Right hindlimb (tissue), 1 donor: ENCODE data around the gene RAB36.
A peak's percentile ranks its signal among the peaks of the same experiment; 100 is the strongest.
"Not testable (repeated sequence)": the region's sequence is repeated elsewhere in the genome, so short reads cannot be mapped to it uniquely, and the experiment has no call there.

Experiments
- DNase-seq: peaks from one replicate; pipeline ENCODE4 v3.0.0-alpha.2; 2018

Gene RAB36

DNA sequence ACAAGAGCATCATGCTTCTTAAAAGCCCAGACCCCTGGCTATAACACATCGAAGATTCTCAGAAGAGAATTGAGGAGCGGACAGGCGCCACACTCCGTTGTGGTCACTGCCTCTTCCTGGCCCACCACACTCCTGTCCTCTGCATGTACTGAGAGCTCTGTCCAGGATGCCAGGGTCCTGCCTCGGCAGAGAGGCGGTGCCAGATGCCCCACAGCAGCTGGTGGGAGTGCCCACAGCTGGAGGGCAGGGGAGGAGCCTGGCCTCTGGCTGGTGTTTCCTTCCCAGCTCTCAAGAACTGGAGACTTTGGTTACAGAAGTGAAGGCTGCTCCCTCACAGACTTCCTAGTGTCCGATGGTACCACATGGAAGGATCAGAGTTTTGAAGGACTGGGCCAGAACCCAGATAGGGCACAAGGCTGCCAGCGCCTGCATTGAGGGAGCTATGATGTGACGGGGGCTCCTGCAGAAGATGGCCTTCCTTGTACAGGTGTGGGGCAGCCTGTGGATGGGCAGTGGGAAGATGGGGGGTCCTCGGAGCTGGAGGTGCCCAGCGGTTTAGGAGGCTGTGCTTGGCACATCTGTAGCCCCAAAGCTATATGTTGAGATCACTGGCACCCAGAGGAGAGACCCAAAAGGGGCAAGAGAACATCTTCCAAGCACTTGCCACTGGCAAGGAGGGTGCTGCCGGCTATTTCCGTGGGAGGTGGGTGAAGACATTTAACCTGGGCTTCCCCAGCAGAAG, 22.9 kb upstream of the RAB36 start:
- no peak for DNase-seq

DNA sequence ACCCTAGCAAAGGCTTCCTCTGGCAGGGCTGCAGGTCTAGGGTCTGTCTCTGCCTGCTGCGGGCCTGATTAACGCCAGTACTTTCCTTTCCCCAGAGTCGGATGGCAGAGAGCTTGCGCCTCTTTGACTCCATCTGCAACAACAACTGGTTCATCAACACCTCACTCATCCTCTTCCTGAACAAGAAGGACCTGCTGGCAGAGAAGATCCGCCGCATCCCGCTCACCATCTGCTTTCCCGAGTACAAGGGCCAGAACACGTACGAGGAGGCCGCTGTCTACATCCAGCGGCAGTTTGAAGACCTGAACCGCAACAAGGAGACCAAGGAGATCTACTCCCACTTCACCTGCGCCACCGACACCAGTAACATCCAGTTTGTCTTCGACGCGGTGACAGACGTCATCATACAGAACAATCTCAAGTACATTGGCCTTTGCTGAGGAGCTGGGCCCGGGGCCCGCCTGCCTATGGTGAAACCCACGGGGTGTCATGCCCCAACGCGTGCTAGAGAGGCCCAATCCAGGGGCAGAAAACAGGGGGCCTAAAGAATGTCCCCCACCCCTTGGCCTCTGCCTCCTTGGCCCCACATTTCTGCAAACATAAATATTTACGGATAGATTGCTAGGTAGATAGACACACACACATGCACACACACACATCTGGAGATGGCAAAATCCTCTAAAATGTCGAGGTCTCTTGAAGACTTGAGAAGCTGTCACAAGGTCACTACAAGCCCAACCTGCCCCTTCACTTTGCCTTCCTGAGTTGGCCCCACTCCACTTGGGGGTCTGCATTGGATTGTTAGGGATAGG, 22.1 kb upstream of the RAB36 start:
- no peak for DNase-seq

DNA sequence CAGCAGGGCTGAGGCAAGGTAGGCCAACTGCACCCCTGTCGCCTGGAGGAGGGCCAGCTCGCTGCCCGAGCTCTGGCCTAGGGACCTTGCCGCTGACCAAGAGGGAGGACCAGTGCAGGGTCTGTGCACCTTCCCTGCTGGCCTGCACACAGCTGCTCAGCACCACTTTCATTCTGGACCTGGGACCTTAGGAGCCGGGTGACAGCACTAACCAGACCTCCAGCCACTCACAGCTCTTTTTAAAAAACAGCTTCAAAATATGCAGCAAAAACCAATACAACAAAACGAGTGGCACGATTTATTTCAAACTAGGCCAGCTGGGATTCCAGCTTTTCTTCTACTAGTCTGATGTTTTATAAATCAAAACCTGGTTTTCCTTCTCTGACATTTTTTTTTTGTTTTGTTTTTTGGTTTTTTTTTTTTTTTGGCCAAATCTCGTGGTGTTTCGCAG, 21.4 kb upstream of the RAB36 start:
- DNase-seq = no peak

DNA sequence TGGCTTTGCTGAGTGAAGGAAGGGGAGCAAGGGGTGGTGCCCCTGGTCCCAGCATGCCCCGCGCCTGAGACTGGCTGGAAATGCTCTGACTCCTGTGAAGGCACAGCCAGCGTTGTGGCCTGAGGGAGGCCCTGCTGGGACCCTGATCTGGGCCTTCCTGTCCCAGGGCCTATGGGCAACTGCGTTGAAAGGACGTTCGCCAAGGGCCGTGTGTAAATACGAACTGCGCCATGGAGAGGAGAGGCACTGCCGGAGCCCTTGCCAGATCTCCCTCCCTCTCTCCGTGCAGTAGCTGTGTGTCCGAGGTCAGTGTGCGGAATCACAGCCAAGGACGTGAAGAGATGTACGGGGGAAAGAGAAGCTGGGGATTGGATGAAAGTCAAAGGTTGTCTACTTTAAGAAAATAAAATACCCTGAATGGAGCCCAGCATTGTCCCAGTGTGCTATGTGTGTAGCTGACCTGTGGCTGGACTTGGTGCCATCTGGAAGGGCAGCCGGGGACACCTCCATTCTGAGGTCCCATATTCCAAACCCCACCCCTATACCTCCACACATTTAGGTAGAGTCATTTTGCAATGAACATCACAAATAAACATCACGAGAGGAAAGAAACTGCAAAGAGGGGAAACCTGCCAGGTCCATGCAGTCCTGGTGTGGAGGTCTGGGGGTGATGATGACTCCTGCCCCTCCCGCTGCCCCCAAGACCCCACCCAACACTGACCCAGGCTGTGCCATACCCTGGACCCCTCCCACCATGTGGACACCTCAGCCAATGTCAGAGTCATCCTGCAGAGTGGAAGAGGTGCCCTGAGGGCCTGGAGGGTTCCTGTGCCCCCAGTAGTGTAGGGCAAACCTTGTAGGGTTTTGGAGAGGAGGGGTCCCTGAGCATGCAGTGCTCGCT, 20.4 kb upstream of the RAB36 start:
- DNase-seq = no peak

DNA sequence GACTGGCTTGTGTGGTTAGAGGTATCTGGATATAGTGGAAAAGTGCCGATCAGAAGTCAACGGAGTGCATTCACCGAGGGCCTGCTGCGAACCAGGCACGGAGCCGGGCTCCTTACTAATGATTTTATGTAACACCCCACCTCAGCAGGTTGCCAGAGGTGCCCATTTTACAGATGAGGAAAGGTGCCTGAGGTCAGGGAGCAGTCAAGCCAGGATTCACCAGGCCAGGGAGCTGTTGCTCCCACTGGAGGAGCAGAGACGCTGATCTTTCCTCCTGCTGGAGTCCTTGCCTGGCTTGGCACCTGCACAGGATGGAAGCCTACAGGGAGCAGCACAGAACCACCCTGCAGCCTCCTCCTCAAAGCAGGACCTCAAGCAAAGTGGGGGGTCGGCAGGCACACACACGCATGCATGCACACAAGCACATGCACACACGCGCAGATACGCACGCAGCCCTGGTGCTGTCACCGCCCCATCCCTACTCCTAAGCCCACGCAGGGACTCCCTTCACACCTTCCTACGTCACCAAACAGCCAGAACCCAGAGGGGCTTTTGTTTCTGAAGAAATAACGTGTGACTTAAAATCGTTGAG, 19.7 kb upstream of the RAB36 start:
- DNase-seq = no peak

DNA sequence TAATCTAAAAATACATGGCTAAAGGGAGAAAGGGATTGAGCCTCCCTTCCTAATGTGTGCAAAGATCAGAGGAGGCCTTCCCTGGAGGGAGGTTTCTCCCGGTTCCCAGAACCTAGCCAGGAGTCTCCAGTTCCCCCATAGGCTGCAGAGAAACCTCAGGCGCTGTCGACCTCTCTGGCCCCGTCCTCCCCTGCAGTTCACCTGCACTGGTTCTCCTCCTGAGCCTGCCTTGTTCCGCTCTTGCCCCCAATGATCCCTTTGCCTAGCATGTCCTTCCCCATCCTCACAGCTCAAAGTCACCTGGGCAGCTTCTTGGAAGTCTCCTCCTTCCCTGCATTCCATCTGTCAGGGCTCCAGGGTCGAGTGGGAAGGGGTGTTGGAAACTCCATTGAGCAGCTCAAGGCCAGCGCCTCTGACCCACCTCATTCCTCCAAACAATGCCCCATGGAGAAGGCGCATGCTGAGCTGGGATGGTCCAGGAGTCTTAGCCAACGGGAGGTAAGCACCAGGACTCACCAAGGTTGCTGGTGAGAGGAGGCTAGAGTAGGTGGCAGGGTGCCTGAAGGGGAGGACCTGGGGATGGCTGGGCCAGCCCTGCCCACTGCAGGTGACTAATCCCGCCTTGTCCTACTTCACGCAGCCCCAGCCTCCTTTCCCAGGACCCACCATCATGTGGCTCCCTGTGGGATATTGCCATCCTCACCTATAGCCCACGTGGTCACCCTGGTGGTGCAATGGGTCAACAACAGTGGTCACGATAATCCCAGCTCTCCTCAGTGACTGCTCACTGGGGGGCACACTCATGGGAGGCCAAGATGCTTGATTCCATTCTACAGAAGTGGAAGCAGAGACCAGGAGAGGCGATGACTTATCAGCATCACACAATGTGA, 18.9 kb upstream of the RAB36 start:
- no peak for DNase-seq

DNA sequence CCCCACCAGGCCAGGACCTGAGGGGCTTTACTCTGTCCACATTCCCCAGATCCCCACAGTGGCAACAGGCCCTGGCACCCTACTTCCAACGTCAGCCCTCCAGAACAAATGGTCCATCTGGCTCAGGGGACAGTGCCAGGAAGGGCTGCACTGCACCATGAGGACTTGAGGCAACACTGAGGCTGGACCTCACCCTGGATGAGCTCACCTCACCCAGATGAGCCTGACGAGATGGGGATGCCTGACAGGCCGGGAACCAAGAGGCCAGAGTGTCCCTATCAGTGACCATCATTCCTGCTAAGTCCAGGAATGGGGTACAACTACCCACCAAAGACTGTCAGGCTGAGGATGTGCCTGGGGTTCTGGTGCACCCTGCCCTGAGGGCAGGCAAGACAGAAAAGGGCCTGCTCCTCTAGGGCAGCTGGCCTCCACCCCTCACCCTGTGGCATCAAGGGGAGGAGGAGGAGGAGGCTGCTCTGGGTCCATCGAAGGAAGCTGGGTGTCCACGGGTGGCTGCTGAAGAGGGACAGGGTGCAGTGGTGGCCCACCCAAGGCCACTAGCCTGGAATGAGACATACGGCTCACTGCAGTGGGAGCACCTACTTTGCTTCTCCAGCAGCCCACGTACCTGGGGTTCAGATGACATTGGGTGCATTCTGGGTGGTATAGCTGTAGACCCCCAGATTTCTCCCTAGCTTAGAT, 18.1 kb upstream of the RAB36 start:
- no peak for DNase-seq

DNA sequence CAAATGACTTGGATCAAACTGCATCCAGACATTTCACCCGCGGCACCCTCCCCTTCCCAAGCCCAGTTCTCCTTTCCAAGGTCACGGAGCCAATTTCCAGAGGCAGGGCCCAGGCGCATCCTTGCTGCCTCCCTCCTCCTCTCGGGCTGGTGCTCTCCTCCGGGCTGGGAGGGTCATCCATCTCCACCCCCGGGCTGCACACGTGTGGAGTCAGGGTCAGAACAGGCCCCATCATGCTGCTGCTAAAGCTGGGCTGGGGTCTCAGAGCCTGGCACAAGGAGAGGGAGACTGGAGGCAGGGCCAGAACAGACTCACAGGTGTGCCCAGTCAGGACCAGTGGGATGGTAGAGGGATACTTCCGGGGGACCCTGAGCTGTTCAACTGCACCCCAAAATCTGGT, 17.5 kb upstream of the RAB36 start:
- no peak for DNase-seq

DNA sequence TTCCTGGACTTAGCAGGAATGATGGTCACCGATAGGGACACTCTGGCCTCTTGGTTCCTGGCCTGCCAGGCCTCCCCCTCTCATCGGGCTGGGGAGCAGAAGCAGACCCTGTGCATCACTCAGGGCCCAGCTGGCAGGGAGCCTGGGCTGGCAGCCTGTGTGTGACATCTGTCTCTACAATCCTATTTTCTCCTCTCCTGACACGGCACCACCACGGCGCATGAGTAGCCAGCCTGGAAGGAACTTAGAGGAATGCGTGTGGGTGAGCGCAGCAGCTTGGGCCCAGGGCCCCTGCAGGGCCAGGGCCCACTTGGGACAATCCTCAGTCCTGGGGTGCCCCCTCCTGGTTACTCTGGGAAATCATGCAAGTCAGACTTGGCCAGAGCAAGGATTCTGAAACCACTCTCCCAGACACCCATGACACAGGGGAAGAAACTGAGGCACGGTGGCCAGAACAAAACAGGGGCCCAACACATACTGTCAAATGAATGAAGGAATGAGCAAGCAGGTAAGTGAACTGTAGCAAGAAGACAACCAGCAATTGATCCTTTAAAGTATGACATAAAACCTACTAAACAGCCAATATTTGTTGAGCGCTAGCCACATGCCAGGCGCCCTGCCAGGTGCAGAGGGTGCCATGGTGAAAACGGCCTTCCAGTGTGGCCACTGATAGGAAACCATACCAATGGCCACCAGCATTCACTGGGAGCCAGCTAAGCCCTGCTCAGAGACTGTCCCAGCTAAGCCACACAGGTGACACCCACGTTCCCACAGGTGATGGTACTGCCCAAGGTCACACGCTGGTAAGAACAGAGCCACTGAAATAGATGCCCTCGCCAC, 16.8 kb upstream of the RAB36 start:
- peak; percentile 85 for DNase-seq

DNA sequence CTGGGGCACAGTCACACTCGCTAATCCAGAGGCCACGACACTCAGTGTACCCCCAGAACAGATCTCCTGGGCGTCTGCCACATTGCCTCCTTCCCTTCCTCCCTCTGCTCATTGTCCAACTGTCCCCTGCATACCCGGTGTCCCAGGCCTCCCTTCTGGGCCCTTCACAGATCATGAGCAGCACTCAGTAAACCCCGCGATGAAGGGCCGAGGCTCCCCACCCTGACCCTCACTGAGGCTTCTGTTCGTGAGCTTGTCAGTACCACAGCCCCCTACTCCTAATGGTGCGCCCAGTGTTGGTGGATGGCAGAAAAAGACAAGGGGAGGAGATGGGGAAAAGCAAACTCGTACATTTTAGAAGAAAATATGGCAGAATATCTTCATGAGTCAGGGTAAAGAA, 16.1 kb upstream of the RAB36 start:
- DNase-seq = no peak

DNA sequence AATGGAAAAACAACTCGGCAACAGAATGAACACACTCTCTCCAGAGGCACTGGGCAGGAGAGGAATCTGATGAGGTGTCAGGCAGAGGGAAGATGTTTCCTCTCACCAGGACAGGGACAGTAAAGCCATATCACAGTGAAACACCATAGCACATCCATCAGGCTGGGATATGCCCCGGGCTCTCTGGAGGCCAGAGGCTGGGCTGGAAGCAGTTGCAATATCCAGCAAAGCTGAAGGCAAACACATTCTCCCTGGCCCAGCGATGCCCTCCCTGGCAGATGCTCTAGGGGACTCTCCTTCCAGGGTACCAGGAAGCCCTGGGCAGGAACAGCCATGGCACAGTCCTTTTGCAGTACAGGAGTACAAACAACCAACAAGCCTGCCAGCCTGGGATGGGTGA, 14.6 kb upstream of the RAB36 start:
- no peak for DNase-seq

DNA sequence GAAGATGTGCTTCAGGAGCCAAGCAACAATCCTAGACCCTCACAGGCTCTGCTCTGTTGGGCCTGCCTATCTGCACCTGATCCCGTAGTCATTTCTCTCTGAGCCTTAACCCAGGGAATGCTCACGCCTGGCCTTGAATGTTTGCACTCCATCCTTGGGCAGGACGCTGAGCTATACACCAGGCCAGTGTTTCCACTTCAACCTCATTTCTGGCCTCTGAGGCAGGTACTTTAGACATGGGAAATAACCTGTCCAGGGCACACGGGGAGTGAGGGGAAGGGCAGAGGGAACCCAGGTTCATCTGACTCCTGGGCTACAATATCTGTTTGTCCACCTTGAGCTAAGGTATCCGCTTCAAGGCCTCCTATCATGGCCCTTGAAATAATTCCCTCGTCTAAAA, 13.3 kb upstream of the RAB36 start:
- DNase-seq = no peak

DNA sequence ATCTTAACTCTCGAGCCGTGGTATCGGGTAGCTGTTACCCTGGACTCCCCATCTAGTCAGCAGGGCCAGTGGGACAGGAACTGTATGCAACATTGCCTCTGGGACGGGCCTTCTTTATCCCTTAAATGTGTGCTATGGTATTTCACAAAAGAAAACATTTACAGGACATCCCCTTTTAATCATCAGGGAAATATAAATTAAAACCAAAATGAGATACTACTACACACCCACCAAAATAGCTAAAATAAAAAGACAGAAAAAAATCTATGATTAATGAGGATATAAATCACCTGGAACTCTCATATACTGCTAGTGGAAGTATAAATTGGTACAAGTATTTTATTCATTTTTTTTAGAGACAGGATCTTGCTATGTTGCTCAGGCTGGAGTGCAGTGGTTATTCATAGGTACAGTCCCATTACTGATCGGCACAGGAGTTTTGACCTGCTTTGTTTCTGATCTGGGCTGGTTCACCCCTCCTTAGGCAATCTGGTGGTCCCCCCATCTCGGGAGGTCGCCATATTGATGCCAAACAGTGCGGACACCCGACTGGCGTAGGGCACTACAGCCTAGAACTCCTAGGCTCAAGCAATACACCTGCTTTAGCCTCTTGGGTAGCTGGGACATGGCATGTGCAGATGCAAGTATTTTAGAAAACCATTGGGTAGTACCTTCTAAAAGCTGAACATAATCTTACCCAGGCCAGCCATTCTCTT, 12.7 kb upstream of the RAB36 start:
- DNase-seq = no peak

DNA sequence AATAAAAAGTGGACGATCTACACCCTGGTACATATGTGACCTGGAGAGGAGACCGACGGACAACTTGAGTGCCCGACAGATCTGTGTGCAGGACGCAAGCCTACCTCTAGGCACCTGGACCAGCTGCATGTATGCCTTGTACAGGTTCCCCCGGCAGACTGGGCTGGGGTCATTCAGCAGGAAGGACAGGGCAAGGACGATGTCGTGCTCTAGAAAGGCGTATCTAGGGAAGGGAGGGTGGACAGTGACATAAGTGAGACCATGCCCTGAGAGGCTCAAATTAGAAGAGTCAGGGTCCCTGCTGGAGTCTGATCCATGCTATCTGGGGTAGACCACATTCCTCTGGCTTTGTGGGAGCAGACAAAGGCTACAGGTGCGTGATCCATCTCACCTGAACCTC, 11.4 kb upstream of the RAB36 start:
- no peak for DNase-seq

DNA sequence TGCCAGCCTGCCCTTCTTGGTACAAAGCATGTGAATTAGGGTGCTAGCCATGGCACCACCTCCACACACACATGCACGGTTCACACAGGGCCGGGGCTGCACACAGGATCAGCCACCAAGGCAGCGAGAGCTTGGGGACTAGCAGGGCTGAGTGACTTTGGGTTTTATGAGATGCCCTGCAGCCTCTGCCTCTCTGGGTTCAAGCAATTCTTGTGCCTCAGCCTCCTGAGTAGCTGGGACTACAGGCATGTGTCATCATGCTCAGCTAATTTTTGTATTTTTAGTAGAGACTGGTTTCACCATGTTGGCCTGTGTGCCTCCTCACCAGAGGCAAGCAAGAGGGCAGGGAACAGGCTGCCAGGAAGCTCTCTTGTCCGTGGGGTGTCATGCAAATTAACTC, 8.3 kb upstream of the RAB36 start:
- DNase-seq = not testable (repeated sequence)

DNA sequence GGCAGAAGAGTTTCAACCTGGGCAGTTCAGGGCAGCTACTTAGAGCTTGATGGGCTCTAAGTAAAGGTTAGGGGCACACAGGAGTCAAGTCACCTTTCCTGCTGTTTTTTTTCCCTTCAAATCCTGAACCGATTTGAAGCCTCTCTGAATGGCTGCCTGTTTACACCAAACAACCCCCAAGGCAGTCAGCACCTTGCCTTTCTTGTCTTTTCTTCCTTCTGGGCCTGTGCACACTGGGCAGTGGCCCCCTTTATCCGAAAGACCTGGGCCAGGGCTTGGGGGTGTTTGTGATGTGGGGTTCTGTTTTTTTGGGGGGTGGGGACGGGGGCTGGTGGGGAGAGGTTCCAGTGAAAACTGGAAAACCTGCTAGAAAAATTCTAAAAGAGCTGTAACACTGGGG, 7.8 kb upstream of the RAB36 start:
- no peak for DNase-seq

DNA sequence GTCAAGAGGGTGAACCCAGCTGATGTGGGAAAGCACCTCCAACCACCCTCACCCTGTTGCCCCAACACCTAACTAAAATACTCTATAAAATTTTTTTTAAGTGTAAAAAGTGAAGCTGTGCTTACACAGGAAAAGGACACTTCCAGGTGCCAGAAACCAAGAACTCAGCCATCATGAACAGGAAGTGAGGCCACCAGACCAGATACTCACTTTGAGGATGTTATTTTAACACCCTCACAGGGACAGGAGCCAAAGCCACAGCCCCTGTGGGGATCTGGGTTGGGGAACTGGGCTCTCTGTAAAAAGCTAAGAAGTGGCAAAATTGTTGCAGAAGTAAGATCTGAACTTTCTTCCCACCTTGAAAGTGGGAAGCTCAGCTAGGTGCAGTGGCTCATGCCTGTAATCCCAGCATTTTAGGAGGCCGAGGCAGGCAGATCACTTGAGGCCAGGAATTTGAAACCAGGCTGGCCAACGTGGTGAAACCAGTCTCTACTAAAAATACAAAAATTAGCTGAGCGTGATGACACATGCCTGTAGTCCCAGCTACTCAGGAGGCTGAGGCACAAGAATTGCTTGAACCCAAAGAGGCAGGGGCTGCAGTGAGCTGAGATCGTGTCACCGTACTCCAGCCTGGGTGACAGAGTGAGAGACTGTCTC, 7.2 kb upstream of the RAB36 start:
- DNase-seq = no peak

DNA sequence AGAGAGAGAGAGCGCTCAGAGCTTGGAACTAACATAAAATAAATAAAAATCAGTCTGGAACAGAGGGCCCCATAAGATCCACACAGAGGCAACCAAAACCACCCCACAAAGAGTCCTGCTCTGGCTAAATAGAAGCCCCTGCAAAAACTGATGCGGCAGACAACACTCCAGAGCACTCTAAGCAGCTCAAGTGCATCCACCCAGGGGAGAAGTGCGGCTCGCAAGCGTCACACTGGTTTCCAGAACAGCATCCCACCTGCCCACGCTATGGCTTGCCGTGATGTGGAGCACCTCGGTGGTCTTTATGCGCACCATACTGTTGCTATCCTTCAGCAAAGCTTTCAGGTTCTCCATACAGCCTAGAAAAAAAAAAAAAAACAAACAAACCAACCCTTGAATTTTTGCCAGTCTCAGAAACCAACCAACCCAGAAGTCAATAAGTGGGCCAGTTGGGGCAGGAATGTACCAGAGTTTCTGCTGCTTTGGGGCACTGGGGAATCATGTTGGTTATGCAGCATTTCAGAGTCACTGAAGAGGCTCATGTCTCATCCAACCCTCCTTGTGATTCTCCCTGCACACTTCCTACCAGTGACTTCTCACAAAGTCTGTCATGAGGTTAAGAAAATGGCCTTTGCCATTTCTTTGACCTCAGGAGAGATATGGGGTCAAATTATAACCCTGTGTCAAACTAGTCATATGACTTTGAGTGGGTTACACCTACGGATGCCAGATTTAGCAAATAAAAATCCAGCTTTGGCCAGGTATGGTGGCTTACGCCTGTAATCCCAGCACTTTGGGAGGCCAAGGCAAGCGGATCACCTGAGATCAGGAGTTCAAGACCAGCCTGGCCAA, 6.5 kb upstream of the RAB36 start:
- no peak for DNase-seq
